ENCODE results near the gene RPS21.
"Not testable (repeated sequence)": the region's sequence is repeated elsewhere in the genome, so short reads cannot be mapped to it uniquely, and the experiment has no call there.

Gene RPS21

DNA sequence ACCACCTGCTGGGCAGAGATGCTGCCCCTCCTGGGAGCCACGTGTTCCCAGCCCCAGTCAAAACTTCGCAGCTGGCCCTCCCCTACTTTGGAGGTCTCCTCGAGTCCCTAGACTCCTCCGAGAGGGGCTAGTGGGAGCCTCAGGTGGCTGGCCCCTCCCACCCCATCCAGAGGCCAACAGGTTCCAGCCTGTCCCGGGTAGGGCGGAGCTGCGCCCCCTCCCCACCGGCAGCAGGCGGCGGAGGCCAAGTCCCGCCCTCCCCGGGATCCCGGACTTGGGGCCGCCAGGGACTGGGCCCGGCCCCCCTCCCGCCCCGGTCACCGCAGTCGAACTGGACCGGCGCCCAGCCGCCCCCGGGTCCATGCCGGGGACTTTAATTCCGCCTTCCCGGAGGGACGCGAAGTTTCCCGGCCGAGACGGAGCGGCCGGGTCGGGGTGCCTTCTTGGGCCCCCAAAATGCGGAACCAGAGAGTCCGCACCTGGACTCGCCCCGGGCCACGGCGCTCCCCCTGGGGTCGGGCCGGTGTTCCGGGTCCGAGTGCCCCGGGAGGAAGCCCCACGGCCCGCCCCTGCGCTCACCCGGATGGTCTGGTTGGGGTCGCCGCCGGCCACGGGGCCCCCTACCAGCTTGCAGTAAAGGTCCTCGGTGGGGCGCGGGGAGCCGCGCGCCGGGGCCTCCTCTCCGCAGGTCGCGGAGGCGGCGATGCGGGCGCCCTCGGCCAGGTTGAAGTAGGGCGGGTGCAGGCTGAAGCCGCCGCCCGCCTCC is 20.4 kb upstream of the RPS21 start:
- no peak for DNase-seq

DNA sequence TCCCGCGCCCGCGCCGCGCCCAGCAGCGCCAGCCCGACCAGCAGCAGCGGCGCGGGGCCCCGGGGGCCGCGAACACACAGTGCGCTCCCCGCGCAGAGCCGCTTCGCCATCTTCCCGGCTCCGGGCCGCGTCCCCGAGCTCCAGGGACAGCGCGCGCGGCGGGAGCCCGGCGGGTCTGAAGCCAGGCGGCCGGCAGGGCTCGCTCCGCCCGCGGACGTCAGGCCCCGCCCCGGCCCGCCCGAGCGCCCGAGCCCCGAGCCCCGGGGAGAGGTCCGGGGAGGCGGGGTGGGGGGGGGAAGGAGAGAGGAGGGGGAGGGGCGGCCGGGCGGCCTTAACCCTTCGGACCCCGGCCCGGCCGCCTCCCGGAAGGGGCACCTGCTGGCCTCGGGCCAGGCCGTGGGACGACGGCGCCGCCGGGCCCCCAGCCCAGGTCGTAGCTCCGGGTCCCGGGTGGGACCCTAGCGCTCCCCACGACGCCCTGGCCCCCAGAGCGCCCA is 19.7 kb upstream of the RPS21 start, which contains the start of gene LAMA5:
Gene LAMA5, minus strand, starts transcription at position 177 of the 497 bp plus-strand sequence. Its CDS starts 67 bp downstream, at position 110.
- DNase-seq: no peak

DNA sequence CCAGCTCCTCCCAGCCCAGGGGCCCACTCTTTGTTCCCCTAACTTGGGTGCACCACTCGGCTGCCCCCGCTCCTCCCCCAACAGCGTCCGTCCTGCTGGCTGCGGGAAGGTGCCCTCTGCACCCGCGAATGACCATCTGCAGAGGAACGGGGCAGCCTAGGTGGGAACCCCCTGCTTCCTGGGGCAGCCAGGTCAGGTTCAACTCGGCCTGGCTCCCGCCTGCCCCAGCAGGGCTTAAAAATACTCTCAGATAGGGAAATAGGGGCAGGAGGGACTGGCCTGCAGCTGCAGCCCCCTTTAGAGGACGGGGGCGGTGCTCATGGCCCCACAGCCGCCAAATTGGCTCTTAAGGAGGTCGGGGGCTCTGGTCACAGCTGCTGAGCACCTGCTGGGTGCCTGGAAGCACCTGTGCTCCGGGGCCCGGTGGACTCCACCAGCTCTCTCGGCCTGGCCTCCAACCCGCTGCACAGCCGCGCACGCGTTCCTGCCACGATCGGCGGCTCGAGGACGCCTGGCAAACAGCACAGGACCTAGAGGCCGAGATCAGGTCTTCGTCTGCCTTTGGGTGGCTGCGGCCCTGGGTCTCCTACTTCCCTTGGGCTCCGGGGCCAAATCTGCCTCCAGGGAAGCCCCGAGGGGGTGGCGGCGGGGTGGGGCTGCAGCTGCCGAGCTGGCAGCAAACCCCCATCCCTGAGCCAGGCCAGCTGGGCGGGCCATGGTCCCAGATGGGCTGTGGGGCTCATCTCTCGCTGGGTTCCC is 19.1 kb upstream of the RPS21 start:
- no peak for DNase-seq

DNA sequence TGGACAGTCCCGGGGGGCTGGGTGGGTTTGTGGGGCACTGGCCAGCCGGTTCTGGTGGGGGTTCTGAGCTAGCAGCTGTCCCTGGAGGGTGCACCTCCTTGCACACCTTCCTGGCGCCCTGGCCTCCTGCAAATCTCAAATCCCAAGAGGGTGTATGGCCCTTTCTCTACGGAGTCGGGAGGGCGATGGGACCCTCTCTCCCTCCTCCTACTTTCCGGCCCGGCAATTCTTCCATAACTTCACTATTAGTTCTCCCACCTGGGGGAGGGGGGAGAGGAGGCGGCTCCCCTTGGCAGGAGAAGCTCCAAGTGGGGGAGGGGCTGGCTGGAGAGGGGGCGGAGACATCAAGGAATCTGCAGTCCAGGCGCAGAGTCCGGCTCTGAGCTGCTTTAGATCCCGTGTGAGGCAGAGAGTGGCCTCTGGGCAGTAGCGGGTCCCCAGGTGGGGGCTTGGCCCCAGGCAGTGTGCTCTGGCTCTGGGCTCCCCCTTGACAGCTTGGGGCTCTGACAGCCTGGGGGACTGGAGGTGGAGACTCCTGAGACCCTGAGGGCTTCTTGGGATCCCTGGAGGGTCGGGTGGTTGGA is 18.4 kb upstream of the RPS21 start:
- DNase-seq: no peak

DNA sequence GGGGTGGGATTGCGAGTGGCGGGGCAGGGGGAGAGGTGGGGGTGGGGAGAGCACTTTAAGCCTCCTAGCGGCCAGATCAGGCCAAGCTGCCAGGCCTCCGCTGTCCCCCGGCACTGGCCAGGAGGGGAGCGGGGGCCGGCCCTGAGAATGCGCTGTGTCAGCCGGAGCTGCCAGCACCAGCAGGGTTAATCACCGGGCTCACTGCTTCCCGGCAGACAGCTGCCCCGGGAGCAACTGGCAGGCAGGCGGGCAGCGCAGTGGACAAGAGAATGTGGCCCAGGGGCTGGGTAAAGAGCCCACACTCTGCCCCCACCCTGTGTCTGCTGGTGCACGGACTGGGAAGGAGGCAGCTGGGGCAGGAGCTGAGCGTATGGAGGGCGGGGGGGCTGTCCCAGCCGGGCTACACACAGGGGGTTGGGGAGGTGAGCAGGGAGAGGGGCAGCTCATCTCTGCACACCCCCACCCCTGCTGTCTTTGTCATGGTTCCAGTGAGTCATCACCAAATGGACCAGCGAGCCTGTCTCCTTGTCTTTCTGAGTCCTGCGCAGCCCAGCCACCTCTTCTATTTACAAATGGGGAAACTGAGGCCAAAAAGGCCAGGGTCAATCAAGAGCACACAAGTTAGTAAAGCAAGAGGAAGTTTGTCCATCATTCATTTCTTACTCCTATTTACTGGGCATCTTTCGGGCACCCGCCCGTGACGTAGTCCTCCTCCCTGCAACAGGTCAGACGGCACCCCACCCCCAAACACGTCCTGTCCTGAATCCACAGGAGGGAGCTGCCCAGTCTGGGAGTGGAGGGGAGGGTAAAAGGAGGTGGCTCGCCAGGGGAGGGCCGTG is 17.7 kb upstream of the RPS21 start:
- no peak for DNase-seq

DNA sequence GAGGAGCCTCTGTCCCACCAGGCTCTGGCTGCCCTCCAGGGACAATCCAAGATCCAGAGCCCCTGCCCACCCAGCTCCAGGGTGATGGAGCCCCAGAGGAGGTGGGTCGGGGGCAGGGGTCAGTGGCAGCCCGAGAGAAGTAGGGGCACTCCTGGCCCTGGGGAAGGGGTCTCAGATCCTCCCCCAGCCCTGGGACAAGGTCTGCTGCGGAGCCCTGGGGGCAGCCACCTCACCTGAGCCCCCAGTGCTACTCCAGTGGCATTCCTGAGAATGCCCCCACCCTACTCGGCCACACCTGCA is 17.1 kb upstream of the RPS21 start:
- no peak for DNase-seq

DNA sequence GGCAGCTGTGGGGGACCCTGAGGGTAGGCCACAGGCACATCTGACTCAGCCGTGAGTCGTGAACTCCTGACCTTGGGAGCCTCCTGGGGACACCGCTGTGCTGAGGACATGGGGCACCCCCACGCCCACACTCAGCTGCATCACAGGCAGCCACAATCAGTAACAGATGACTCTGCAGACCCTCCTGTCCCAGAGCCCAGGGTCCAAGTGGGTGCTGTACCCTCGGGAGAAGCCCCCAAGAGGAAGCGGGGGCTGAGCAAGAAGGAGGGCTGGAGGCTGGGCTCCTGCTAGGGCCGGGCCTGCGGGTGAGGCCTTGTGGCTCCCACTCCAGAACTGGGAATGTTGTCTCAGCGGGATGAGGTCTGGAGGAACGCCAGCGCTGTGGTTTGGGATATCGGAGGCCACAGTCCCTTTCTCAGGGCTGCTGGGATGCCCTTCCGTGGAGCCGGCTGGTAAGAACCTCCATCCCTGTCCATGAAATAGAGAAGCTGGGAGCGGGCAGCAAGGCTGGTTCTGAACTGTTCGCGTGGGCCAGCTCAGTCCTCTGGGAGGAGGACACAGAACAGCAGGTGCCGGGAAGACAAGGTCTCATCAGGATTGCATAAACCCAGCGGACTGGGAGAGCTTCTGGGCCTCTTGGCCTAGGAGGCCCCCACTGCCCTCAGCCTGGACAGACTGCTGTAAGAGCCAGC is 16.6 kb upstream of the RPS21 start:
- DNase-seq: no peak

DNA sequence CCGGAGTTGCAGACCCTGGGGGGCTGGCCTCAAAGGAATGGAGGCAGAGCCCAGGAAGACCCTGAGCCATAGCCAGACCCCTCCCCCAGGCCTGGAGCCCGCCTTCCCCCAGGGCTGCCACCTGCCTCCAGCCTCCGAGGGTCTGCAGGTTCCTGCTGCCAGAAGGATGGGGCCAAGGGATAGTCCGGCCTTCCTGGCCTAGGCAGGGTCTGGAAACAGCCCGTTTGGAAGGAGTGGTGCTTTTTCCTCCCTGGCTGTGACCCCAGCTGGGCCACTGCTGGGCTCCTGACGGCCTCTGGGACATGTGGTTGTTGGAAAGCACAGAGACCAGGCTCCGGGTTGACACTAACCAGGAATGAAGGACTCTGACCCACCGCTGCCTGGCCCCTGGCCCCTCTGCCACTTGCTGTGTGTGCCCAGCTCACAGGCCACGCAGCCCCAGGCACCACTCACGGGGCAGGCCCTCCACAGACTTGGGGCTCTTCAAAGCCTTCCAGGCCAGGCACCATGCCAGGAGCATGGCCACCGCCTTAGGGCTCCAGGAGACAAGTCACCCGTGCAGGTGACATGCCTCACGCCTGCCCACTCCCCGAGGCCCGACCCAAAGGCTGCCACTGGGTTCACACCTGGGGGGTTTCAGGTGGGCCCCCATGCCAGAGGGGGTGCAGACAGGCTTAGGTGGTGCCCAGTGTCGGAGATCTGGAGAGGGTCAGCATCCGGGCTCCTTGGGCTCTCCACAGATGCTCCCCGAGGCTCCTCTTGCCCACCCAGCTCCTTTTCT is 15.9 kb upstream of the RPS21 start:
- no peak for DNase-seq

DNA sequence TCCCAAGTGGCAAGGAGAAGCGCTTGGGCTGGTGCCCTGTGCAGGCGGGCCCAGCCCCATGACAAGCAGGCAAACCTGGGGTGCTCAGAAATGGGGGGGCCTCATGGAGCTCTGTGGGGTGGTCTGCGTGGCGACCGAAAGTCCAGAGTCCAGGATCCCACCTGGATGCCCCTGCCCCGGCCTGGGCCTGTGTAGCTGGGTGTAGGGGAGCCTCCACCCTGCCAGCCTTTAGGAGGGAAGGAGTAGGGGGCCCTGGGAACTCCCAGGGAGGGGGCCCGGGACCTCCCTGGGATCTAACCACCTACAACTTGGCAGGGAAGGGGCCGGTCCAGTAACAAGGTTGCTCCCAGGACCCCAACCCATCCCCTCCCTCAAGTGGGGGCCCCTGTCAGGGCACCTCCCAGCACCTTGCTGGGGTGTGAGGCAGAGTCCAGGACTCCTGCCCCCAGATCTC is 15.3 kb upstream of the RPS21 start:
- no peak for DNase-seq

DNA sequence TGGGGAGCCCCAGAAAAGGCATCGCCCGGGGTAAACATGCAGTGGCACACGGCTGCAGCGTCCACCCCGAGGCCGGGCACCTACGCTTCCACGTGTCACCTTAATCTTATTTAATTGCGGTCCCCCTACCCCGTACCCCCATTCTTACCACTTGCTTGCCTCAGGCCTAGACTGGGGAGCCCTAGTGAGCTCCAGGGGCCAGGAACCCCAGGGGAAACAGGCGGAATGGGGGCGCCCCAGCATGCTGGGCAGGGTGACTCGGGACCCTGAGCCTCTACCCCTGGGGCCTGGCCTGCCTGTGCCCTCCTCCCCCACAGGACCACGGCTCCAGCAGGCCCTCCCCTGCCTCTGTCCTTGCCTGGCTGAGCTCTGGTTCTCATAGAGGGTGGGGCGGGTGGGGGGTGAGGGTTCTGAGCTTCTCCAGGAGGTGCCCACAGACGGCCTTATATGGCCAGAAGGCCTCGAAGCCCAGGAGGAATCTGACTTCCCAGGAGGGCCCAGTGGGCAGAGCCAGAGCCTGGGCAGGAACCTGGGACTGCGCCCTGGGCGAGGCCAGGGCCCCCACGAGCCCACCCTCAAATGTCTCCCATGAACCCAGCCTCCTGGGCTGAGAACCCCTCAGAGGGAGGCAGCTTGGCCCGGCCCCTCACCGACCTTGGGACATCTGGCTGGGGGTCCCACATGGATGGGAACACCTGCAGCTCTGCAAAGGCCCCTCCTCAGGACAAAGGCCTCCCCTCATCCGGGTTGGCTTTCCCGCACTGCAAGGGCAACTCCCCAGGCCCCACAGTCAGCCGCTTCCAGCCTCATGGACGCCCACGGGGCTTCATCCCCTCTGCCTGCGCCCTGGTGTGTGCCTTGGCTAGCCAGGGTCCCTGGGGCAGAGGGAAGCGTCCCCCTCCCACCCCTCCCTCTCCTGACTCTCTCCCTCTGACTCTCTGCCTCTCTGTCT is 14.6 kb upstream of the RPS21 start:
- DNase-seq: no peak

DNA sequence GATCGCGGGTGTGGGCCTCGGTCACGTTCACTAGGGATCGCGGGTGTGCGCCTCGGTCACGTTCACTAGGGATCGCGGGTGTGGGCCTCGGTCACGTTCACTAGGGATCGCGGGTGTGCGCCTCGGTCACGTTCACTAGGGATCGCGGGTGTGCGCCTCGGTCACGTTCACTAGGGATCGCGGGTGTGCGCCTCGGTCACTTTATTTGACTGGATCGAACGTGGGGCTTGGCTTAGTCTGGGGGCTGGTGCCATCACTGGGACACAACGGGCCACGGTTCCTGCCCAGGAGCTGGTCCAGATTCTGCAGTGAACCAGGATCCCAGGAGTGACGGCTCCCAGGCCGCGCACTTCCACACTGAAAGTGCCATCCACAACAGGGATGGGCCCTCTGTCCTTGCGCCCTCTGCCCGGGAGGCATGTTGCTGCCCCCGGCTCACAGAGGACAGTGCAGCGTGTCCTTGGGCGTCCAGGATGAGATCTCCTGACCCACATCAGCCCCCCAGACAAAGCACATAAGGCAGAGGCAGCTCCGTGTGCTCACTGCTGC is 13.2 kb upstream of the RPS21 start:
- DNase-seq: not testable (repeated sequence)

DNA sequence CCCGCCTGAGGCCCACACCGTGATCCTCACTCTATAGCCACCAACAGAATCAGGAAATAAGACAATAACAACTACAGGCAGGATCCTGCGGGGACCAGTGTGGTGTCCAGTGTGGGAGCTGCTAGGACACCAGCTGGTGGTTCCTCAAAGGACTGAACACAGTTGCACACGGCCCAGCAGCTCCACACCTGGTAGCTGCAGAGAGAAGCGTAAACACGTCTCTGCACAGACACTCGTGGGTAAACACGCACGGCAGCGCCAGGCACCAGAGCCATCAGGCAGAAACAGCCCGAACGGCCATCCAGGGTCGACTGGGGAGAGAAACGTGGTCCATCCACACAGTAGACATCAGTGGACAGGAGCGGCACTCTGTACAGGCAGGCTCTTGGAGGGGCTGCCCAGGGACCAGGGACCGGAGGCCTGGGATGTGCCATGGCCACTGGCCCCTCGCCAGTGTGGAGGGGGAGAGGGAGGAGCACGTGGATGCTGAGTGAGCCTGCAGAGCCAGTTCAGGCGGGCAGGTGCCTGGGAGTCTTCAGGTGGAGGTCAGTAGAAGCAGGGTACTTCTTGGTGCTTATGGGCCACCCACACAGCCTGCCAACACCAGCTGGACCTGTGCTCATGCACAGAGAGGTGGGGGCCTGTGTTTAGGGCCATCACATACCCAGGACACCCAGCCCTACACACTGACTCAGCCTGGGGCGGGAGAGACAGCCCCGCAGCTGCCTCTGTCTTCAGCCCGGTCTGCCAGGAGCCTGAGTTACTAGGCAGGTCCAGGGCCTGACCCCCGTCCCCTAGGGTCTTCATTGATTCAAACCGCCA is 12.4 kb upstream of the RPS21 start:
- no peak for DNase-seq

DNA sequence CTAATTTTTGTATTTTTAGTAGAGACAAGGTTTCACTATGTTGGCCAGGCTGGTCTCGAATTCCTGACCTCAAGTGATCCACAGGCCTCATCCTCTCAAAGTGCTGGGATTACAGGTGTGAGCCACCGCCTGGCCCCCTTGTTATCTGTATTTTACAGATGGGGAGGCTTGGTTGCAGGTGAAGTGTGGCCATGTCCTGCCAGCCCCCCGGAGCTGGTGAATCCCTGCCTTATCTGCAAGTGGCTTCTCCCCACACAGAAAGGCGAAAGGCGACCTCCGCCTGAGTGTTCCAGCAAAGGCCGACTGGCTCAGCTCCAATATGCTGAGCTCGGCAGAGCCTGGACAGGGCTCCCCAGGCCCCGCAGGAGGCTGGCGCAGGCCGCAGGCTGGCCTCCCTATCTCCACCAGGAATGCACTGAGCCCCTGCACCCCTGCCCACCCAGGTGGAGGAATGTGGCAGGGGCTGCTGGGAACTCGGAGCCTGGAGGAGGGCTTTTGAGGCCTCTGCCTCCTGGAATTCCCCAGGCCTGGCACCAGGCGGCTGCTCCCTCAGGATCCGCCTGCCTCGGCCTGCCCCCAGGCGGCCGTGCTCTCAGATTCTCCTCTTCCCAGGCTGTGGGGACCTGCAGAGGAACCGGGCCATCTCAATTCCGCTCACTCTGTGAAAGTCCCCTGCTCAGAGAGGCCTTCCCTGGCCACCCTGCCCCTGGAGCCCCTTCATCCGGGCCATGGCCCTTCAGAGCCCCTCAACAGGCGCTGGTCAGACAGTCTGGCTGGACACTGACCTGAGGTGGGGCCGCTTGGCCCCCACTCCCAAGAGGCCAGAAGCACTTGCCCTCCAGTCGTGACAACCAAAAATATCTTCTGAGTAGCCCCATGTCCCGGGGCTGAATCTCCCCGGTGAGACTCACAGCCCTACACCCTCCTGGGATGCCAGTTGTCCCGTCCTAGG is 10.5 kb upstream of the RPS21 start:
- DNase-seq: no peak

DNA sequence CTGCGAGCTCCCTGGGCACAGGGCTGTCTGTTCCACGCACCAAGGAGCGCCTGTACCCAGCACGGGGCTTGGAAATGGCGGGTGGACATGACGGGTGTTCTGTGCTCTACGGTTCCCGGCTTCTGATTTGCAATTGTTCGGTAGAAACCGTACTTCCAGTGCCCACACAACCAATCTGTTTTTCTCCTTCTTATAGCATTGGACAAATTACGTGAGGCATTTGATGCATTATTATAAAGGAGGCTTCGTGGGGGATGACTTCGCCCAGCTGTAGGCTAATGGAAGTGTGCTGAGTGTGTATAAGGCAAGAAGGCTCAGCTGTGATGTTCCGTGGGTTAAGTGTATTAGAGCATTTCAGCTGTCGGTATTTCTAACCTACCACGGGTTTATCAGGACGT is 9.8 kb upstream of the RPS21 start:
- no peak for DNase-seq

DNA sequence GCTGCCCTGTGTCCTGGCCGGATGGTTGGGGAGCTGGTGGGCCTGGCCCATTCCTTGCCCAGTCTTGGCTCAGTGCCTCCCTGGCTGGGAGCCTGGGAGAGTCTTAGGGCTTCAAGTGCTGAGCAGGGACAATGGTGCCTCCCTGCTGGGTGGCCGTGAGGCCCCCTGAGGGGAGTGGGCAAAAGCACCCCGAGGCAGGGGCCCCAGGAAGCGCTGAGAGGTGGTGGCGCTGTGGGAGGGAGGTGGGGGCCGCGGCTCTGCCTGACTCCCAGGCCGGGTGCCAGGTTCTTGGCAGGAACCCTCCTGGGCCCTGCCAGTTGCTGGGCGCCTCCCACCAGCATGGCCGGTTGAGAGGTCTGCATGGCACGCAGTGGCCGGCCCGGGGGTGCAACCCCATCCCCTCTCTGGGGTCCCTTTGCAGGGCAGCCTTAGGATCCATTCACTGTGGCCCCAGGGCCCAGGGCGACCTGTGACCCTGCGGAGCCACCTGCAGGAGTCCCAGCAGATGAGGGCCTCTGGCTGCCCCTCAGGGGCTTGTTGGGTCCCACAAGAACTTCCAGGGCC is 9.2 kb upstream of the RPS21 start:
- DNase-seq: no peak

DNA sequence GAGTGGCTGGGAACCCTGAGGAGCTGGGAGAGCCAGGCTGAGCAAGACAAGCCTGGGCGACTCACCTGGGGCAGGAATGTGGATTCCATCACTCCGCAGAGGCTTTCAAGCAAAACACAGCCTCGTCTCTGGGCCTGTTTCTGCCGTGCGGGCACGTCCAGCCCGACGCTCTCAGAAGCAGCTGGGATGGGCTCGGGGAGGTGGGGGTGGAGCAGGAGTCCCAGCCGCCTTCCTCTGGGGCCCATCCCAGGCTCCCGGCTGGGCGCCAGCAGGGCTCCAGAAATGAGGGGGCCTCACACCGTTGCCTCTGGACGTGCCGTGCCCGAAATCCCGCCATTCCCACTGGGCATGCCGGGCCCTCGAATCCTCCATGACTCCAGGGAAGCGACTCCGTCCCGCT is 8.7 kb upstream of the RPS21 start:
- no peak for DNase-seq

DNA sequence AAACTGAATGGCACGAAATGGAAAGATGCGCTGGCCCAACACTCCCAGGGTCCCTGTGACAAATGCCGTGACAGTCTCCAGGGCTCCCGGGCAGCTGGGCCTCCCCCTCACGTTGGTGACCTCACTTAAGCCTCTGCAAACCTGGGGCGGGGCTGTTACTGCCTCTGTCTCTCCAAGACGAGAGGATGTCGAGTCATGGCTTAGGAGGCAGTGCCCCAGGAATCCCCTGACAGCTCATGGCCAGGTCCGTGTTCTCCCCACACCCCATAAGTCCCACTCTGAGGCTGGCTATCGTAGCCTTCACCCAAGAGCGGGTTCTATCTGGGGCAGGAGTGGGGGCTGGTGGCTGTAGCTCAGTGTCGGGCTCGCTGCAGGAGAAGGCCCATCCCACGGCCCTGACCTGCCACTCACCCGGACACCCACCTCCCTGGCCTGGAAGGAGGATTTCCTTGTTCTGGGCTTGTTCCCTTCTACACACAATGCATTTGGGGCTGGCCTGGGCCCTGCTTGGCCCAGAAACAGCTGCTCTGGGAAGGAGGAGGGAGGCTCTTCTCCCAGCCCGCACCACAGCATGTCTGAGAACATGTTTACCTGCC is 5.6 kb upstream of the RPS21 start:
- no peak for DNase-seq

Measured in NCI-H187 treated with DMSO at 0.1 percent for 48 hours (cell line).